HG02759 (cell line): ENCODE measurements around the gene LY86.
A peak's percentile ranks its signal among the peaks of the same experiment; 100 is the strongest.
"Not testable (repeated sequence)": the region's sequence is repeated elsewhere in the genome, so short reads cannot be mapped to it uniquely, and the experiment has no call there.

Source experiments
- ATAC-seq: cut with Tn5 transposase; IDR thresholded peaks from one replicate; pipeline ENCODE4 v1.9.1; 2021; ENCODE audit warnings: mild to moderate bottlenecking, moderate library complexity; ENCODE audit not compliant: unreplicated experiment

The LY86 gene

GRCh38 chr6:6595952-6596351, 7.4 kb downstream of the LY86 start:
- no peak for ATAC-seq

- ATAC-seq: no peak
Observed at GRCh38 chr6:6596529-6597328, 8.2 kb downstream of the LY86 start.

GRCh38 chr6:6597682-6598081, 9.2 kb downstream of the LY86 start:
- no peak for ATAC-seq

- no peak for ATAC-seq
Observed at GRCh38 chr6:6599468-6599873, 11.0 kb downstream of the LY86 start.

GRCh38 chr6:6600875-6601274, 12.4 kb downstream of the LY86 start:
- no peak for ATAC-seq

GRCh38 chr6:6602262-6602661, 13.7 kb downstream of the LY86 start:
- no peak for ATAC-seq

- no peak for ATAC-seq
Observed at GRCh38 chr6:6603317-6603716, 14.8 kb downstream of the LY86 start.

GRCh38 chr6:6604015-6604414, 15.5 kb downstream of the LY86 start:
- ATAC-seq: no peak

- ATAC-seq: no peak
Observed at GRCh38 chr6:6604566-6604965, 16.0 kb downstream of the LY86 start.

GRCh38 chr6:6605873-6606272, 17.4 kb downstream of the LY86 start:
- no peak for ATAC-seq

- not testable (repeated sequence) for ATAC-seq
Observed at GRCh38 chr6:6606391-6607030, 18.0 kb downstream of the LY86 start.

- no peak for ATAC-seq
Observed at GRCh38 chr6:6609450-6609849, 20.9 kb downstream of the LY86 start.

GRCh38 chr6:6610031-6610591, 21.6 kb downstream of the LY86 start:
- peak; percentile 82 for ATAC-seq

GRCh38 chr6:6611486-6611885, 23.0 kb downstream of the LY86 start:
- no peak for ATAC-seq

GRCh38 chr6:6612308-6612707, 23.8 kb downstream of the LY86 start:
- ATAC-seq: no peak

- not testable (repeated sequence) for ATAC-seq
Observed at GRCh38 chr6:6613103-6613718, 24.7 kb downstream of the LY86 start.

- ATAC-seq: no peak
Observed at GRCh38 chr6:6614096-6614982, 25.8 kb downstream of the LY86 start.

GRCh38 chr6:6614983-6615349, 26.4 kb downstream of the LY86 start:
- ATAC-seq: no peak

- ATAC-seq: no peak
Observed at GRCh38 chr6:6616656-6617055, 28.1 kb downstream of the LY86 start.

GRCh38 chr6:6619021-6619794, 30.7 kb downstream of the LY86 start:
- ATAC-seq: no peak
